ENCODE data around the gene YY2.

DNA sequence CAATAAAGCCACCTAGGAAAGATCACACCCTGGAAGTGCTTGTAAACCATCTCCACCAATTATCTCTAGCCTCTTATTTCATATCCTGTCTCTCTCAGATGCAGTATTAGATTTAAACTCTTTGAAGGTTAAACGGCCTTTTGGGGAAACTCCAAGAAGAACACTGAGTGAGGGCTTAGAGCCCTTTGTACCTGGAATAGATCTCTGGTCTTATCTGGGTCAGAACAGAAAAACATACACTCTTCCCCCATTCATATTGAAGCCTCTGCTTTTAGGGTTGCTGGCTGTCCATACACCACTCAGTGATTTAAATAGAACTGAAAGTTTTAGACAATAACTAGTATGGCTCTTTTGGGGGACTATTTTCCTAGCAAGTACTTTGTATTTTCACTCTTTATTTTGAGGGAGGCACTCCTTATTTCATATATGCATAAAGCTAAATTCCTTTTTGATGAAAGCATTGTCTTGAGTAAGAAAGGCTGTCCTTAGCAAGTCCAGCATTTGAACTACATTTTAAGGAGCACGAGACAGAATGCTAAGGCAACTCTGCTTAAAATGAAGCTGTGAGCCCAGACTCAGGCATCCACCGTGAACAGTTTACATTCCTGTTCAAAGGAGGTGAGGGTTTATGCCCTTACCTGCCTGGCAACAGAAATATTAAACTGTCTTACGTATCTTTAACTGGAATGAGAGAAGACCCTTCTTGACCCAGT lies 17.4 kb downstream of the YY2 start:
- TF ChIP-seq HDAC2 (IDR thresholded peaks at IDR 0.05) (no peak), POLR2A (conservative IDR thresholded peaks at IDR 0.05) (no peak), FOSL1 (tag; conservative IDR thresholded peaks at IDR 0.05) (no peak), EP300 (IDR thresholded peaks at IDR 0.05; ENCODE audit: low read length) (no peak), KAT7 (CRISPR knock-in tag; IDR thresholded peaks at IDR 0.05; ENCODE audit: borderline replicate concordance) (no peak), ZNF224 (CRISPR knock-in tag; IDR thresholded peaks at IDR 0.05) (no peak), SREBF2 (CRISPR knock-in tag; IDR thresholded peaks at IDR 0.05) (no peak)
- TF ChIP-seq, protein P1, sequence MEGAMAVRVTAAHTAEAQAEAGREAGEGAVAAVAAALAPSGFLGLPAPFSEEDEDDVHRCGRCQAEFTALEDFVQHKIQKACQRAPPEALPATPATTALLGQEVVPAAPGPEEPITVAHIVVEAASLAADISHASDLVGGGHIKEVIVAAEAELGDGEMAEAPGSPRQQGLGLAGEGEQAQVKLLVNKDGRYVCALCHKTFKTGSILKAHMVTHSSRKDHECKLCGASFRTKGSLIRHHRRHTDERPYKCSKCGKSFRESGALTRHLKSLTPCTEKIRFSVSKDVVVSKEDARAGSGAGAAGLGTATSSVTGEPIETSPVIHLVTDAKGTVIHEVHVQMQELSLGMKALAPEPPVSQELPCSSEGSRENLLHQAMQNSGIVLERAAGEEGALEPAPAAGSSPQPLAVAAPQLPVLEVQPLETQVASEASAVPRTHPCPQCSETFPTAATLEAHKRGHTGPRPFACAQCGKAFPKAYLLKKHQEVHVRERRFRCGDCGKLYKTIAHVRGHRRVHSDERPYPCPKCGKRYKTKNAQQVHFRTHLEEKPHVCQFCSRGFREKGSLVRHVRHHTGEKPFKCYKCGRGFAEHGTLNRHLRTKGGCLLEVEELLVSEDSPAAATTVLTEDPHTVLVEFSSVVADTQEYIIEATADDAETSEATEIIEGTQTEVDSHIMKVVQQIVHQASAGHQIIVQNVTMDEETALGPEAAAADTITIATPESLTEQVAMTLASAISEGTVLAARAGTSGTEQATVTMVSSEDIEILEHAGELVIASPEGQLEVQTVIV (CRISPR knock-in tag; IDR thresholded peaks at IDR 0.05; ENCODE audit: borderline replicate concordance), result no peak
- TF ChIP-seq, protein P2, sequence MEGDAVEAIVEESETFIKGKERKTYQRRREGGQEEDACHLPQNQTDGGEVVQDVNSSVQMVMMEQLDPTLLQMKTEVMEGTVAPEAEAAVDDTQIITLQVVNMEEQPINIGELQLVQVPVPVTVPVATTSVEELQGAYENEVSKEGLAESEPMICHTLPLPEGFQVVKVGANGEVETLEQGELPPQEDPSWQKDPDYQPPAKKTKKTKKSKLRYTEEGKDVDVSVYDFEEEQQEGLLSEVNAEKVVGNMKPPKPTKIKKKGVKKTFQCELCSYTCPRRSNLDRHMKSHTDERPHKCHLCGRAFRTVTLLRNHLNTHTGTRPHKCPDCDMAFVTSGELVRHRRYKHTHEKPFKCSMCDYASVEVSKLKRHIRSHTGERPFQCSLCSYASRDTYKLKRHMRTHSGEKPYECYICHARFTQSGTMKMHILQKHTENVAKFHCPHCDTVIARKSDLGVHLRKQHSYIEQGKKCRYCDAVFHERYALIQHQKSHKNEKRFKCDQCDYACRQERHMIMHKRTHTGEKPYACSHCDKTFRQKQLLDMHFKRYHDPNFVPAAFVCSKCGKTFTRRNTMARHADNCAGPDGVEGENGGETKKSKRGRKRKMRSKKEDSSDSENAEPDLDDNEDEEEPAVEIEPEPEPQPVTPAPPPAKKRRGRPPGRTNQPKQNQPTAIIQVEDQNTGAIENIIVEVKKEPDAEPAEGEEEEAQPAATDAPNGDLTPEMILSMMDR (IDR thresholded peaks at IDR 0.05 in 2 of 3, conservative IDR thresholded peaks at IDR 0.05 in 1 of 3; ENCODE audit: insufficient read depth in 2 of 3, low read depth in 1 of 3, low read length in 3 of 3), result no peak

Data from K562 (cell line).